HepG2 (cell line): Measurements from ENCODE around the gene MED20. TPM values are rescaled to one million over a fixed set of nuclear protein-coding genes. Genes with fewer than 3 reads are reported as not detected.

ENCODE experiments used
- CBX5 ChIP-seq: sonication (generic); formaldehyde crosslinking; IDR thresholded peaks from 2 replicates; pipeline ENCODE4 v1.4.0; 2020; ENCODE audit warnings: missing genetic modification reagents, borderline replicate concordance
- FOXJ3 ChIP-seq: sonication (generic); formaldehyde crosslinking; IDR thresholded peaks from 2 replicates; pipeline ENCODE4 v1.4.0; 2020; ENCODE audit warnings: missing genetic modification reagents, mild to moderate bottlenecking, borderline replicate concordance
- IRF1 ChIP-seq: sonication (generic); formaldehyde crosslinking; IDR thresholded peaks from 2 replicates; pipeline ENCODE4 v1.4.0; 2020; ENCODE audit warnings: low read depth, mild to moderate bottlenecking, missing genetic modification reagents
- KMT2A ChIP-seq: sonication (generic); formaldehyde crosslinking; IDR thresholded peaks from 2 replicates; pipeline ENCODE4 v1.4.0; 2020; ENCODE audit warnings: missing genetic modification reagents
- MAX ChIP-seq: IDR thresholded peaks from 2 replicates; pipeline ENCODE4 v1.6.1; 2012; ENCODE audit warnings: inconsistent platforms
- NAIF1 ChIP-seq: sonication (generic); formaldehyde crosslinking; IDR thresholded peaks from 2 replicates; pipeline ENCODE4 v1.5.0; 2020; ENCODE audit warnings: mild to moderate bottlenecking, missing genetic modification reagents, borderline replicate concordance
- NCOA5 ChIP-seq: sonication (generic); formaldehyde crosslinking; IDR thresholded peaks from 2 replicates; pipeline ENCODE4 v1.4.0; 2020; ENCODE audit warnings: missing genetic modification reagents
- NFKBIZ ChIP-seq: IDR thresholded peaks from 2 replicates; pipeline ENCODE4 v1.6.1; 2018; ENCODE audit warnings: missing genetic modification reagents, missing compliant biosample characterization
- NRL ChIP-seq: sonication (generic); formaldehyde crosslinking; IDR thresholded peaks from 2 replicates; pipeline ENCODE4 v1.5.0; 2020; ENCODE audit warnings: missing genetic modification reagents, mild to moderate bottlenecking, moderate library complexity, borderline replicate concordance
- PRDM10 ChIP-seq: sonication (generic); formaldehyde crosslinking; IDR thresholded peaks from 2 replicates; pipeline ENCODE4 v1.4.0; 2020; ENCODE audit warnings: low read depth, missing genetic modification reagents
- PREB ChIP-seq: sonication (generic); formaldehyde crosslinking; IDR thresholded peaks from 2 replicates; pipeline ENCODE4 v1.4.0; 2020; ENCODE audit warnings: missing genetic modification reagents
- THAP7 ChIP-seq: sonication (generic); formaldehyde crosslinking; IDR thresholded peaks from 2 replicates; pipeline ENCODE4 v1.8.1; 2023; ENCODE audit warnings: mild to moderate bottlenecking, missing genetic modification reagents
- ZNF101 ChIP-seq: sonication (generic); formaldehyde crosslinking; IDR thresholded peaks from 2 replicates; pipeline ENCODE4 v1.4.0; 2020; ENCODE audit warnings: mild to moderate bottlenecking, low read depth, missing genetic modification reagents, borderline replicate concordance
- ZNF230 ChIP-seq: sonication (generic); formaldehyde crosslinking; IDR thresholded peaks from 2 replicates; pipeline ENCODE4 v1.4.0; 2020; ENCODE audit warnings: mild to moderate bottlenecking, missing genetic modification reagents
- ZNF484 ChIP-seq: sonication (generic); formaldehyde crosslinking; IDR thresholded peaks from 2 replicates; pipeline ENCODE4 v1.5.1; 2020; ENCODE audit warnings: mild to moderate bottlenecking, low read depth, missing genetic modification reagents, borderline replicate concordance
- ZNF513 ChIP-seq: sonication (generic); formaldehyde crosslinking; conservative IDR thresholded peaks from 2 replicates; pipeline ENCODE4 v1.5.0; 2020; ENCODE audit warnings: missing genetic modification reagents
- ZNF691 ChIP-seq: sonication (generic); formaldehyde crosslinking; IDR thresholded peaks from 2 replicates; pipeline ENCODE4 v1.4.0; 2020; ENCODE audit warnings: missing genetic modification reagents, low read depth, mild to moderate bottlenecking, borderline replicate concordance
- ZNF720 ChIP-seq: sonication (generic); formaldehyde crosslinking; IDR thresholded peaks from 2 replicates; pipeline ENCODE4 v1.4.0; 2020; ENCODE audit warnings: missing genetic modification reagents
- ZSCAN12 ChIP-seq: sonication (generic); formaldehyde crosslinking; IDR thresholded peaks from 2 replicates; pipeline ENCODE4 v1.9.0; 2021; ENCODE audit warnings: mild to moderate bottlenecking, missing genetic modification reagents
- polyA plus RNA-seq, 8 experiments: library from polyadenylated mRNA; depleted of rRNA in 3 of 8; stranded (reverse) in 7 of 8; unstranded in 1 of 8; fragments of >200 nt; fragmentation: Illumina TruSeq in 4 of 8; extraction: Trizol in 4 of 8; gene quantifications; 2 replicates each; pipeline versions ENCODE4 v1.2.1 to v1.2.3, GENCODE V29; 2011 to 2016; ENCODE audit warnings: low read depth in 4 of 8, missing spikeins in 1 of 8, mixed read lengths in 1 of 8; ENCODE audit not compliant: insufficient read depth in 1 of 8
- total RNA-seq, 5 experiments: library from RNA; depleted of rRNA; stranded (reverse); fragments of >200 nt; fragmentation: Illumina TruSeq; extraction: Trizol; gene quantifications; 2 replicates each; pipeline ENCODE4 v1.2.3, GENCODE V29; 2016; ENCODE audit warnings: low read depth in 1 of 5

MED20 gene
- total and polyA plus RNA-seq, 2 of the 13 experiments (the other 11 are each of a cell fraction or from before 2014, with no cell fraction given) = 28.1 to 41.1 TPM

GRCh38 chr6:41920921-41921711, at the start of gene MED20, which contains the start of gene BYSL (continued):
- TF ChIP-seq PRDM10 (no peak; the same call in 1 of the 2 replicates), CBX5 (CRISPR knock-in tag) (no peak; the same call in 1 of the 2 replicates), MAX (peak; percentile 99), FOXJ3 (CRISPR knock-in tag) (peak; percentile 61; the same call in 1 of the 2 replicates), ZNF691 (peak; percentile 54), ZNF720 (CRISPR knock-in tag) (no peak), NFKBIZ (CRISPR knock-in tag) (no peak; the same call in 1 of the 2 replicates), THAP7 (CRISPR knock-in tag) (no peak), ZNF101 (no peak; the same call in 1 of the 2 replicates), IRF1 (CRISPR knock-in tag) (no peak; the same call in 1 of the 2 replicates), NAIF1 (peak; percentile 68; the same call in 1 of the 2 replicates), NRL (peak; percentile 94; the same call in 1 of the 2 replicates), ZNF230 (CRISPR knock-in tag) (peak; percentile 66; the same call in 1 of the 2 replicates), NCOA5 (CRISPR knock-in tag) (no peak), ZNF484 (no peak), PREB (CRISPR knock-in tag) (no peak; the same call in 1 of the 2 replicates), ZNF513 (CRISPR knock-in tag) (no peak), ZSCAN12 (CRISPR knock-in tag) (peak; percentile 77; the same call in 1 of the 2 replicates), KMT2A (CRISPR knock-in tag) (peak; percentile 76)
